ENCODE data around the gene STAT1.

Gene STAT1

DNA sequence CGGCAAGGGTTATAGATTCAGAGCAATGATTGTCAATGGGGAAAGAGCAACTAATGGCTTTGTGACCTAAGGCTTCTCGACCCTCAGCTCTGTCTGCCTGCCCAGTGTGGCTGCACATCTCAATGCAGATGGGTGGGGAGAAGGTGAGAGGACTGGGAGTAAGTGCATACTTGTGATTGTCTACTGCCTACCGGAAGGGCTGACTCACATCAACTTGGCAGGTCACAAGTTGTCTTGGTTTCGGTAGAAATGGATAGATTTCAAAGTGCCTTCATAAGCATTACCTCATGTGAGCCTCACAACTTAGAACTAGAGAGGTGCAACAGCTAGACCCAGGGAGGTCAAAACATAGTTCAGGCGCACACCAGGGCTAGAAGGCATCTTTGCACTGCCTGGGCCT is 29.4 kb downstream of the STAT1 start:
- TF ChIP-seq, protein P1, sequence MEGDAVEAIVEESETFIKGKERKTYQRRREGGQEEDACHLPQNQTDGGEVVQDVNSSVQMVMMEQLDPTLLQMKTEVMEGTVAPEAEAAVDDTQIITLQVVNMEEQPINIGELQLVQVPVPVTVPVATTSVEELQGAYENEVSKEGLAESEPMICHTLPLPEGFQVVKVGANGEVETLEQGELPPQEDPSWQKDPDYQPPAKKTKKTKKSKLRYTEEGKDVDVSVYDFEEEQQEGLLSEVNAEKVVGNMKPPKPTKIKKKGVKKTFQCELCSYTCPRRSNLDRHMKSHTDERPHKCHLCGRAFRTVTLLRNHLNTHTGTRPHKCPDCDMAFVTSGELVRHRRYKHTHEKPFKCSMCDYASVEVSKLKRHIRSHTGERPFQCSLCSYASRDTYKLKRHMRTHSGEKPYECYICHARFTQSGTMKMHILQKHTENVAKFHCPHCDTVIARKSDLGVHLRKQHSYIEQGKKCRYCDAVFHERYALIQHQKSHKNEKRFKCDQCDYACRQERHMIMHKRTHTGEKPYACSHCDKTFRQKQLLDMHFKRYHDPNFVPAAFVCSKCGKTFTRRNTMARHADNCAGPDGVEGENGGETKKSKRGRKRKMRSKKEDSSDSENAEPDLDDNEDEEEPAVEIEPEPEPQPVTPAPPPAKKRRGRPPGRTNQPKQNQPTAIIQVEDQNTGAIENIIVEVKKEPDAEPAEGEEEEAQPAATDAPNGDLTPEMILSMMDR (IDR thresholded peaks at IDR 0.05), result no peak
- no peak overlapping the region for H3K4me3 ChIP-seq
- DNase-seq (ENCODE audit: low spot score), result no peak
- no peak overlapping the region for H3K27ac ChIP-seq

- Histone ChIP-seq H3K4me3 (no peak overlapping the region), H3K27ac (no peak overlapping the region)
- TF ChIP-seq, protein P1 (IDR thresholded peaks at IDR 0.05), result no peak
- no peak for DNase-seq (ENCODE audit: low spot score)
These were observed 31.5 kb downstream of the STAT1 start for GRCh38 chr2:190982262-190983034.

DNA sequence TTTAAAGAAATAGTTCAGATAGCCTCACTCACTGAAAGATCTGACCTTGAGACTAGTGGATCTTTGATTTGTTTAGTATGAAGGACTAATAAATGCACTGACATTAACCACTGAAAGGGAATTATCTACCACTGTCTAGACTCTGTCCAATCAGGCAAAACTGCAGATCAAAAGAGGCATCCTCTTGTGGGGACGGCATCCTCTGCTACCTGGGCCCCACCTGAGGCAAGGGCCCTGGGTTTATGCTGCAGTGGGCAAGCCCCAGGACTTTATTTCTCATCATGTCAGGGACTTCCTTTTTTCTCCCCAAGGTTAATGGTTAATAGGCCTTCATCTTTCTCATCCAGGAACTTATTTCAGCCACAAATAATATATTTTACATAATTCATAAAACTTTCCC is 32.2 kb downstream of the STAT1 start:
- Histone ChIP-seq H3K27ac (no peak overlapping the region), H3K4me3 (no peak overlapping the region)
- TF ChIP-seq, protein P1 (IDR thresholded peaks at IDR 0.05), result no peak
- DNase-seq (ENCODE audit: low spot score), result no peak

DNA sequence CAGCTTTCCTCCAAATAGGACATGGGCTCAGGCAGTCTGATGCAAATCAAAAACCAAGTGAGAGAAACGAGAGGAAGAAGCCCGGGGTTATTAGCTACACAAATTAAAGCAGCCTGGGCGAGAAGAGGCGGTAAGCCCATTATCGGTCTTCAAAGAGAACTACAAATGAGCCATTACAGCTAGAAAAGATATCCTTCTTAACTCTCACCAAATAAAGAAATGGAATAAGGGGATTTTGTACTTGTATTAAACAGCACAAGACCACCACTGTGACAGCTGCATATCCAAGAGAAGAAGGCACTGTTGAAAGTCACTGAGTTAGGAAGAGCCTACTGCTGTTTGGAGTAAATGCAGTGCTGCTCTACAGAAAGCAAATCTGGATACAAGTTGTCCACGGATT is 32.6 kb downstream of the STAT1 start:
- Histone ChIP-seq H3K4me3 (no peak overlapping the region), H3K27ac (no peak overlapping the region)
- DNase-seq (ENCODE audit: low spot score), result no peak
- TF ChIP-seq, protein P1 (IDR thresholded peaks at IDR 0.05), result no peak

GRCh38 chr2:190980630-190981209 is 33.3 kb downstream of the STAT1 start:
- Histone ChIP-seq H3K27ac (peak overlapping the region; percentile 23 to 47), H3K4me3 (peak overlapping the region; percentile 23)
- DNase-seq (ENCODE audit: low spot score), result no peak
- TF ChIP-seq, protein P1 (IDR thresholded peaks at IDR 0.05), result no peak

DNA sequence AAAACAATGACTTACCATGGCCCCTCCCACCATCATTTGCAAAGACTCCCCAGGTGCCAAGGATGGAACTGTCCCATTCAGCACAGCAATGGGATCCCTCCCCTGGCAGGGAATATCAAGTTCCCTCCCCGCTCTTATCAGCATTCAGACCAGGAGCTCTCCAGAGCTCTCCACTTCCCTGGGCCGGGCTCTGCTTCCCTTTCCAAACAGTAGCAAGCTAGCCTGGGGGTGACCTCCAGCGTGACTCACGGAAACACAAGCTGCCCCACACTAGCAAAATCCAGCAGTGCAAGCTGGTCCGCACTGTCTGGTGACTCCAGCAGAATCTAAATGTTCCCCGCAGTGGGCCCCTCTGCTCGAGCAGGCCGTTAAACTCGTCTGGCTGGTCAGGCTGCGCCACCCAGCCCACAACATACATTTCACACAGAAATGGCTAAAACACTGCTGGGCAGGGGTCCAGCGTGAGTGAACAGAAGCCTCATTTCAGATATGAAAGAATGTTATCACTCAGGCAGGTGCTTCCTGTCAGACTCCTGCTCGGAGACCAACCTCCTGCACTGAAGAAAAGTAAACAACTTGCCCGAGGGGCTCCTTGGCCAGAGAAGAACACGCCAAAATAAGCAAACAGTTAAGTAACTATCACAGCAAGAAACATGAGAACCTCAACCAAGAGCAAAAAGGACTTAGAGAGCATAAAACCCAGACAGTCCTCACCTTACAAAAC is 33.9 kb downstream of the STAT1 start:
- Histone ChIP-seq H3K4me3 (peak overlapping the region; percentile 23), H3K27ac (peak overlapping the region; percentile 23 to 47)
- DNase-seq (ENCODE audit: low spot score), result peak; percentile 79
- TF ChIP-seq, protein P1 (IDR thresholded peaks at IDR 0.05), result no peak
